HG03378 (cell line): ENCODE data around the gene UGT1A9.
"Not testable (repeated sequence)": the region's sequence is repeated elsewhere in the genome, so short reads cannot be mapped to it uniquely, and the experiment has no call there.

ENCODE experiments used
- ATAC-seq: cut with Tn5 transposase; IDR thresholded peaks from one replicate; pipeline ENCODE4 v1.9.1; 2021; ENCODE audit warnings: mild to moderate bottlenecking, moderate library complexity; ENCODE audit not compliant: unreplicated experiment

UGT1A9 gene

GRCh38 chr2:233707940-233708644, 36.4 kb downstream of the UGT1A9 start:
- ATAC-seq, result no peak

GRCh38 chr2:233708942-233709341, 37.2 kb downstream of the UGT1A9 start:
- ATAC-seq, result no peak

- ATAC-seq, result no peak
Measured at GRCh38 chr2:233711312-233712008, 39.8 kb downstream of the UGT1A9 start.

- ATAC-seq, result no peak
Measured at GRCh38 chr2:233712611-233713261, 41.0 kb downstream of the UGT1A9 start, which contains the start of gene UGT1A5. Gene UGT1A5, plus strand, starts transcription at chr2:233712907. Its CDS starts 85 bp downstream, at chr2:233712992.

- ATAC-seq, result no peak
Measured at GRCh38 chr2:233713262-233713615, 41.5 kb downstream of the UGT1A9 start.

GRCh38 chr2:233714121-233714520, 42.4 kb downstream of the UGT1A9 start:
- no peak for ATAC-seq

- ATAC-seq, result no peak
Measured at GRCh38 chr2:233718552-233718951, 46.9 kb downstream of the UGT1A9 start, which contains the start of gene UGT1A4. Gene UGT1A4, plus strand, starts transcription at chr2:233718736. Its CDS starts 85 bp downstream, at chr2:233718821.

- ATAC-seq, result no peak
Measured at GRCh38 chr2:233728723-233729301, 57.1 kb downstream of the UGT1A9 start, which contains the start of gene UGT1A3. Gene UGT1A3, plus strand, starts transcription at chr2:233729042. Its CDS starts 85 bp downstream, at chr2:233729127.

GRCh38 chr2:233736868-233737653, 65.4 kb downstream of the UGT1A9 start:
- not testable (repeated sequence) for ATAC-seq

GRCh38 chr2:233740870-233741269, 69.2 kb downstream of the UGT1A9 start:
- no peak for ATAC-seq

- no peak for ATAC-seq
Measured at GRCh38 chr2:233743464-233744259, 72.0 kb downstream of the UGT1A9 start.

GRCh38 chr2:233745073-233745755, 73.5 kb downstream of the UGT1A9 start:
- no peak for ATAC-seq

GRCh38 chr2:233745838-233746237, 74.1 kb downstream of the UGT1A9 start:
- ATAC-seq, result not testable (repeated sequence)

- ATAC-seq, result no peak
Measured at GRCh38 chr2:233746475-233747282, 75.0 kb downstream of the UGT1A9 start.

- no peak for ATAC-seq
Measured at GRCh38 chr2:233747283-233747544, 75.5 kb downstream of the UGT1A9 start.

GRCh38 chr2:233750689-233751088, 79.0 kb downstream of the UGT1A9 start:
- not testable (repeated sequence) for ATAC-seq

GRCh38 chr2:233751212-233752009, 79.7 kb downstream of the UGT1A9 start:
- not testable (repeated sequence) for ATAC-seq
